ENCODE data around the gene C10orf71. TPM values are rescaled to one million over a fixed set of nuclear protein-coding genes. Genes with fewer than 3 reads are reported as not detected.

Gene C10orf71
- total and polyA plus RNA-seq, 7 donors = not detected

- H3K36me3 ChIP-seq = no peaks in the 10 kb centered on the region
- DNase-seq = no peak
- H3K9me3 ChIP-seq = no peaks in the 10 kb centered on the region
- H3K27me3 ChIP-seq = no peaks in the 10 kb centered on the region
- H3K4me3 ChIP-seq = no peak overlapping the region
- no peaks in the 10 kb centered on the region for H3K4me1 ChIP-seq
- 85 to 88% methylated on average over 4 of the region's 4 CpGs for WGBS, 2 donors
- H3K27ac ChIP-seq = no peak overlapping the region
- no peak for TF ChIP-seq POLR2A (IDR thresholded peaks at IDR 0.05)
- intact Hi-C loops (cut with DNase I) = no loop called here
Measured at GRCh38 chr10:49329146-49329505, 30.2 kb downstream of the C10orf71 start.

GRCh38 chr10:49330127-49330665 lies 31.2 kb downstream of the C10orf71 start:
- intact Hi-C loops (cut with DNase I) = no loop called here

GRCh38 chr10:49331431-49331830 lies 32.5 kb downstream of the C10orf71 start:
- no peaks in the 10 kb centered on the region for H3K36me3 ChIP-seq
- H3K4me1 ChIP-seq = no peaks in the 10 kb centered on the region
- TF ChIP-seq POLR2AphosphoS5 (IDR thresholded peaks at IDR 0.05) = no peak
- no peak for TF ChIP-seq EP300 (IDR thresholded peaks at IDR 0.05)
- no peak for TF ChIP-seq CTCF (IDR thresholded peaks at IDR 0.05)
- no peak for TF ChIP-seq POLR2A (IDR thresholded peaks at IDR 0.05)
- DNase-seq = peak; percentile 13
- intact Hi-C loops (cut with DNase I) = no loop called here
- WGBS, 2 donors = 73 to 81% methylated on average over 3 of the region's 3 CpGs
- H3K4me3 ChIP-seq = no peak overlapping the region
- H3K9me3 ChIP-seq = no peaks in the 10 kb centered on the region
- no peaks in the 10 kb centered on the region for H3K27me3 ChIP-seq
- H3K27ac ChIP-seq = no peak overlapping the region

More at GRCh38 chr10:49330127-49330665, 31.2 kb downstream of the C10orf71 start:
- Histone ChIP-seq H3K27me3 (no peaks in the 10 kb centered on the region), H3K36me3 (no peaks in the 10 kb centered on the region), H3K27ac (no peak overlapping the region), H3K4me1 (no peaks in the 10 kb centered on the region), H3K9me3 (no peaks in the 10 kb centered on the region), H3K4me3 (no peak overlapping the region)
- 89 to 95% methylated on average over 5 of the region's 5 CpGs for WGBS, 2 donors
- no peak for DNase-seq
- no peak for TF ChIP-seq POLR2AphosphoS5 (IDR thresholded peaks at IDR 0.05)

- TF ChIP-seq CTCF (IDR thresholded peaks at IDR 0.05) (no peak), POLR2AphosphoS5 (IDR thresholded peaks at IDR 0.05) (no peak)
- intact Hi-C loops (cut with DNase I) = no loop called here
- no peaks in the 10 kb centered on the region for H3K27me3 ChIP-seq
Measured at GRCh38 chr10:49332333-49332732, 33.4 kb downstream of the C10orf71 start.

GRCh38 chr10:49332768-49333167 lies 33.8 kb downstream of the C10orf71 start:
- TF ChIP-seq EP300 (IDR thresholded peaks at IDR 0.05) = no peak
- TF ChIP-seq POLR2AphosphoS5 (IDR thresholded peaks at IDR 0.05) = no peak
- TF ChIP-seq CTCF (IDR thresholded peaks at IDR 0.05) = no peak
- no peak for TF ChIP-seq POLR2A (IDR thresholded peaks at IDR 0.05)

More at GRCh38 chr10:49332333-49332732, 33.4 kb downstream of the C10orf71 start:
- 63 to 80% methylated on average over 4 of the region's 4 CpGs for WGBS, 2 donors
- no peaks in the 10 kb centered on the region for H3K4me1 ChIP-seq
- DNase-seq = no peak
- H3K9me3 ChIP-seq = no peaks in the 10 kb centered on the region
- no peaks in the 10 kb centered on the region for H3K36me3 ChIP-seq
- H3K4me3 ChIP-seq = no peak overlapping the region
- H3K27ac ChIP-seq = no peak overlapping the region

GRCh38 chr10:49333192-49333591 lies 34.2 kb downstream of the C10orf71 start:
- no peaks in the 10 kb centered on the region for H3K9me3 ChIP-seq
- intact Hi-C loops (cut with DNase I) = no loop called here
- TF ChIP-seq EP300 (IDR thresholded peaks at IDR 0.05) (no peak), POLR2AphosphoS5 (IDR thresholded peaks at IDR 0.05) (no peak), CTCF (IDR thresholded peaks at IDR 0.05) (no peak), POLR2A (IDR thresholded peaks at IDR 0.05) (no peak)

More at GRCh38 chr10:49332768-49333167, 33.8 kb downstream of the C10orf71 start:
- no peak overlapping the region for H3K27ac ChIP-seq
- intact Hi-C loops (cut with DNase I) = no loop called here
- WGBS, 2 donors = 82 to 90% methylated on average over 6 of the region's 6 CpGs
- no peak overlapping the region for H3K4me3 ChIP-seq
- H3K27me3 ChIP-seq = no peaks in the 10 kb centered on the region
- H3K9me3 ChIP-seq = no peaks in the 10 kb centered on the region
- H3K4me1 ChIP-seq = no peaks in the 10 kb centered on the region
- no peak for DNase-seq
- no peaks in the 10 kb centered on the region for H3K36me3 ChIP-seq

More at GRCh38 chr10:49333192-49333591, 34.2 kb downstream of the C10orf71 start:
- WGBS, 2 donors = 86 to 91% methylated on average over 6 of the region's 6 CpGs
- no peak for DNase-seq
- no peak overlapping the region for H3K4me3 ChIP-seq
- H3K27ac ChIP-seq = no peak overlapping the region
- H3K36me3 ChIP-seq = no peaks in the 10 kb centered on the region
- no peaks in the 10 kb centered on the region for H3K27me3 ChIP-seq
- H3K4me1 ChIP-seq = no peaks in the 10 kb centered on the region
